GM19238 (cell line): ENCODE measurements around the gene TXNRD2.
"Not testable (repeated sequence)": the region's sequence is repeated elsewhere in the genome, so short reads cannot be mapped to it uniquely, and the experiment has no call there.

ENCODE experiments used
- DNase-seq: peaks from one replicate; pipeline ENCODE4 v3.0.0; 2011; ENCODE audit warnings: low spot score; ENCODE audit not compliant: insufficient read length

Gene TXNRD2

GRCh38 chr22:19847345-19847632, 94.3 kb downstream of the TXNRD2 start:
- DNase-seq = no peak

- DNase-seq = no peak
These were observed 94.8 kb downstream of the TXNRD2 start for GRCh38 chr22:19846620-19847344.

- DNase-seq = no peak
These were observed 96.4 kb downstream of the TXNRD2 start for GRCh38 chr22:19845054-19845722.

GRCh38 chr22:19844377-19845053, 97.1 kb downstream of the TXNRD2 start:
- no peak for DNase-seq

GRCh38 chr22:19843857-19844376, 97.7 kb downstream of the TXNRD2 start:
- DNase-seq = no peak

GRCh38 chr22:19843107-19843856, 98.3 kb downstream of the TXNRD2 start:
- no peak for DNase-seq

- DNase-seq = no peak
These were observed 99.1 kb downstream of the TXNRD2 start for GRCh38 chr22:19842393-19843106.

- no peak for DNase-seq
These were observed 99.8 kb downstream of the TXNRD2 start for GRCh38 chr22:19841641-19842392.

GRCh38 chr22:19840955-19841640, 100.5 kb downstream of the TXNRD2 start:
- no peak for DNase-seq

GRCh38 chr22:19840059-19840458, 101.6 kb downstream of the TXNRD2 start:
- no peak for DNase-seq

- no peak for DNase-seq
These were observed 103.7 kb downstream of the TXNRD2 start for GRCh38 chr22:19837915-19838314.

GRCh38 chr22:19836512-19836911, 105.1 kb downstream of the TXNRD2 start:
- no peak for DNase-seq

GRCh38 chr22:19834599-19834998, 107.0 kb downstream of the TXNRD2 start:
- no peak for DNase-seq

GRCh38 chr22:19833327-19833726, 108.3 kb downstream of the TXNRD2 start:
- DNase-seq = not testable (repeated sequence)

- DNase-seq = no peak
These were observed 109.0 kb downstream of the TXNRD2 start for GRCh38 chr22:19832476-19833108.

- not testable (repeated sequence) for DNase-seq
These were observed 109.6 kb downstream of the TXNRD2 start for GRCh38 chr22:19831979-19832378.

GRCh38 chr22:19831016-19831415, 110.6 kb downstream of the TXNRD2 start:
- DNase-seq = no peak

- no peak for DNase-seq
These were observed 113.6 kb downstream of the TXNRD2 start for GRCh38 chr22:19828035-19828401.

- DNase-seq = no peak
These were observed 114.1 kb downstream of the TXNRD2 start for GRCh38 chr22:19827341-19828034.
